Hepatic stellate cell (primary cell): ENCODE data around the gene SLC23A2.

ENCODE experiments used
- DNase-seq: peaks from one replicate; pipeline ENCODE4 v3.0.0; 2011; ENCODE audit warnings: low spot score

The SLC23A2 gene

GRCh38 chr20:4813863-4814695 is 187.2 kb downstream of the SLC23A2 start:
- DNase-seq, result no peak

- DNase-seq, result no peak
Observed at GRCh38 chr20:4813076-4813862, 188.0 kb downstream of the SLC23A2 start.

GRCh38 chr20:4812641-4813075 is 188.7 kb downstream of the SLC23A2 start:
- no peak for DNase-seq

- DNase-seq, result no peak
Observed at GRCh38 chr20:4812216-4812615, 189.1 kb downstream of the SLC23A2 start.

- DNase-seq, result no peak
Observed at GRCh38 chr20:4811661-4812181, 189.6 kb downstream of the SLC23A2 start.

- DNase-seq, result no peak
Observed at GRCh38 chr20:4811257-4811656, 190.1 kb downstream of the SLC23A2 start.

- DNase-seq, result no peak
Observed at GRCh38 chr20:4810426-4811019, 190.8 kb downstream of the SLC23A2 start.

GRCh38 chr20:4809707-4810106 is 191.6 kb downstream of the SLC23A2 start:
- no peak for DNase-seq

GRCh38 chr20:4808872-4809271 is 192.4 kb downstream of the SLC23A2 start:
- DNase-seq, result peak; percentile 54

GRCh38 chr20:4805663-4806449 is 195.5 kb downstream of the SLC23A2 start:
- no peak for DNase-seq

GRCh38 chr20:4802527-4802926 is 198.8 kb downstream of the SLC23A2 start:
- DNase-seq, result no peak
